ENCODE measurements around the gene ASCC1.

Gene ASCC1

DNA sequence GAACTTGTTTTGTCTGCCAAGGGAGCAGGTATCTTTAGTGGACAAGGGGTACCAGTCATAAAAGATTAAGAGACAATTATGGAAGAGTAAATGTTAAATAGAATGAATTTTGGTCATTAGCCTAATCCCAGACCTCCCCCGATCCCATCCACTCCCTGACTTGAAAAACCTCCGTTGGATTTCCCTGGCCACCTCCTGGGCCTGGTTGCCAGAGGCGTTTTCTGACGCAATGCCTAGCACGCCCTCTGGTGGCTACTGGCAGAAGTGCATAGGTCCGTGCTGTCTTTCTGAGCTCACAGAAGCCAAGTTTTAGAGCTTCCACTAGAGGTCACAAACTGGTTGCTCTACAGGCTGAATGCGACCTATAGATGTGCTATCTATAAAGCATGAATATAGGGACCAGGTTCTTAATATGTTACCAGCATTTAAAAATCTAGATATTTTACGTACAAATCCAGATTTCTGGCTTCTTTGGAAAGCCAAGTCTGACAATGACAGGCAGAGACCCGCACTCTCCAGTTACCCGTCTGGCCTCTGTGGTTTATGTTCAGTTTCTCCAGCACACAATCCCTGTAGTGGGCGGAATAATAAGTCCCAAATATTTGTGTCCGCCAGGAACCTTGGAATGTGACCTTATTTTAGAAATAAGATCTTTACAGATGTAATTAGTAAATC is 167.5 kb downstream of the ASCC1 start:
- peak; percentile 93 for DNase-seq (ENCODE audit: low read depth in 2 of 2)

Measured in activated CD4-positive, alpha-beta T cell treated with anti-CD3 and anti-CD28 coated beads for 24 hours (primary cell).